GM12878 (cell line): ENCODE measurements around the gene FKBP8. TPM values are rescaled to one million over a fixed set of nuclear protein-coding genes. Genes with fewer than 3 reads are reported as not detected.

Experiments
- ATAC-seq: fragments of 200-7000 bp; cut with Tn5 transposase; 3 replicates; pipeline ENCODE4 v1.9.1; 2020; ENCODE audit warnings: mild to moderate bottlenecking, moderate library complexity
- BruUV-seq: library from RNA; stranded (reverse); fragments of 400-500 nt; replicated peaks from 2 replicates; lab custom pipeline; 2021; lab: Mats Ljungman, UMichigan
- CTCF ChIA-PET: fragments of 300-600 bp; sonication (Branson Sonifier 250); formaldehyde crosslinking; extraction: SDS; loops from one replicate; lab custom pipeline; 2021; ENCODE audit warnings: inconsistent platforms; lab: Yijun Ruan, JAX
- POLR2A ChIA-PET: fragments of 350-600 bp; formaldehyde crosslinking; extraction: SDS; loops from one replicate; lab custom pipeline; 2021; ENCODE audit warnings: inconsistent platforms; lab: Charles Lee
- RAD21 ChIA-PET: fragments of 300-600 bp; sonication (Branson Sonifier 250); formaldehyde crosslinking; loops from one replicate; lab custom pipeline; 2023; ENCODE audit warnings: antibody characterized with exemption; ENCODE audit not compliant: unreplicated experiment; lab: Charles Lee
- SMC1A ChIA-PET: fragments of 300-600 bp; sonication (Branson Sonifier 250); formaldehyde crosslinking; loops from one replicate; lab custom pipeline; 2023; ENCODE audit not compliant: unreplicated experiment, uncharacterized antibody; lab: Charles Lee
- DNase-seq: peaks from one replicate; pipeline ENCODE4 v3.0.0-alpha.2; 2011; ENCODE audit warnings: low read depth, low spot score
- FAIRE-seq: peaks from 3 replicates; lab custom pipeline; 2011; peaks lifted over from hg19 to GRCh38; lab: Jason Lieb, UNC
- H2AFZ ChIP-seq: 2 replicates; pipeline ENCODE4 v1.6.0; 2011; ENCODE audit warnings: low read depth, low read length, control low read depth; ENCODE audit not compliant: control insufficient read depth
- H3K27ac ChIP-seq: 2 replicates; pipeline ENCODE4 v1.5.1; 2011; ENCODE audit warnings: control low read depth; ENCODE audit not compliant: control insufficient read depth, insufficient read depth
- H3K27me3 ChIP-seq, 2 experiments: replicated peaks in 1 of 2; 2 replicates each; pipeline versions ENCODE4 v1.6.0 to v1.6.1; 2011; ENCODE audit warnings: low read length in 1 of 2; ENCODE audit not compliant: control insufficient read depth in 2 of 2, insufficient read depth in 2 of 2
- H3K36me3 ChIP-seq, 2 experiments: 2 replicates each; pipeline ENCODE4 v1.5.1; 2011; ENCODE audit warnings: low read length in 1 of 2; ENCODE audit not compliant: control insufficient read depth in 2 of 2, insufficient read depth in 2 of 2
- H3K4me1 ChIP-seq: 2 replicates; pipeline ENCODE4 v1.6.1; 2011; ENCODE audit warnings: mild to moderate bottlenecking, low read length, moderate library complexity, mixed read lengths; ENCODE audit not compliant: control insufficient read depth, insufficient read depth
- H3K4me2 ChIP-seq: 2 replicates; pipeline ENCODE4 v1.6.0; 2011; ENCODE audit warnings: control low read depth; ENCODE audit not compliant: control insufficient read depth, insufficient read depth
- H3K4me3 ChIP-seq: fragments of 200-600 bp; sonication (generic); 2 replicates; pipeline ENCODE4 v1.5.1; 2016
- H3K79me2 ChIP-seq: 2 replicates; pipeline ENCODE4 v1.6.0; 2011; ENCODE audit warnings: low read length; ENCODE audit not compliant: control insufficient read depth, insufficient read depth
- H3K9ac ChIP-seq: 2 replicates; pipeline ENCODE4 v1.8.0; 2011; ENCODE audit warnings: low read length, control low read depth, mixed read lengths; ENCODE audit not compliant: control insufficient read depth, insufficient read depth
- H3K9me3 ChIP-seq: replicated peaks from 3 replicates; pipeline ENCODE4 v1.5.1; 2011; ENCODE audit warnings: mild to moderate bottlenecking, low read length; ENCODE audit not compliant: control insufficient read depth, insufficient read depth
- H4K20me1 ChIP-seq: 2 replicates; pipeline ENCODE4 v1.6.0; 2011; ENCODE audit not compliant: control insufficient read depth, insufficient read depth
- ESRRA ChIP-seq: IDR thresholded peaks from 2 replicates; pipeline ENCODE4 v1.6.1; 2012; ENCODE audit warnings: mild to moderate bottlenecking, low read length, improper control_type of control experiment
- GATAD2B ChIP-seq: fragments of 450-650 bp; conservative IDR thresholded peaks from 2 replicates; pipeline ENCODE4 v1.6.1; 2017; ENCODE audit warnings: low read depth, mild to moderate bottlenecking, moderate library complexity
- KDM1A ChIP-seq: fragments of 200-600 bp; sonication (generic); IDR thresholded peaks from 2 replicates; pipeline ENCODE4 v1.6.1; 2016; ENCODE audit warnings: borderline replicate concordance
- WRNIP1 ChIP-seq: IDR thresholded peaks from 2 replicates; pipeline ENCODE4 v1.6.1; 2011; ENCODE audit warnings: low read depth, low read length, improper control_type of control experiment, borderline replicate concordance
- ZNF217 ChIP-seq: fragments of 450-650 bp; IDR thresholded peaks from 2 replicates; pipeline ENCODE4 v1.6.1; 2017; ENCODE audit warnings: antibody characterized with exemption, mild to moderate bottlenecking
- WGBS: methylation state at CpG from one replicate; pipeline ENCODE4 v1.1.6; 2016; ENCODE audit warnings: low lambda C conversion rate; ENCODE audit not compliant: insufficient replicate concordance, insufficient coverage; ENCODE audit errors: missing lambda C conversion rate; 5-methylcytosine and 5-hydroxymethylcytosine counted together
- in situ Hi-C: fragments of 300-500 bp; cut with MboI; formaldehyde crosslinking; loops from 9 replicates; pipeline ENCODE4 v1.14.3; 2018; ENCODE audit warnings: mixed read lengths
- intact Hi-C: fragments of 100-400 bp; cut with micrococcal nuclease; formaldehyde crosslinking; loops from one replicate; pipeline ENCODE4 v1.14.2; 2022; ENCODE audit not compliant: unreplicated experiment
- polyA plus RNA-seq, 11 experiments: library from polyadenylated mRNA; depleted of rRNA in 4 of 11; unstranded in 6 of 11; stranded (reverse) in 5 of 11; fragments of >200 nt; fragmentation: Nextera tagmentation in 4 of 11; fragmentation: Illumina TruSeq in 1 of 11; extraction: Ambion mirVana in 4 of 11; extraction: Trizol in 1 of 11; gene quantifications; 1 replicate in 1 of 11; 2 replicates in 10 of 11; pipeline versions ENCODE4 v1.2.1 to v1.2.3, GENCODE V29; 2011 to 2016; ENCODE audit warnings: inconsistent platforms in 2 of 11, missing spikeins in 2 of 11, low read depth in 1 of 11
- total RNA-seq, 4 experiments: library from RNA; depleted of rRNA in 3 of 4; stranded (reverse); fragments of >200 nt in 3 of 4; fragmentation: Illumina TruSeq in 1 of 4; extraction: Trizol in 1 of 4; gene quantifications; 2 replicates each; pipeline versions ENCODE4 v1.2.1 to v1.2.3, GENCODE V29; 2013 to 2021

Gene FKBP8
- total and polyA plus RNA-seq, 10 of the 15 experiments (the other 5 are each of a cell fraction or from before 2014, with no cell fraction given), result 0.13 to 205 (median 95.4) TPM

- peaks cover 4% of the 10 kb centered on the region for H3K4me1 ChIP-seq
- H3K79me2 ChIP-seq, result peaks cover 30% of the 10 kb centered on the region
- H3K4me3 ChIP-seq, result no peak overlapping the region
- ChIA-PET CTCF (interaction anchor here (2.0 to 6.5 kb wide), 2 partner anchors 20 to 63 kb away, joined by 8 to 64 read pairs; partner anchors contain the start of genes FKBP8 and REX1BD), SMC1A (interaction anchor here (1.7 to 1.8 kb wide), 2 partner anchors 19 to 20 kb away, joined by 5 read pairs; no protein-coding TSS in a partner anchor), RAD21 (interaction anchor here (0.9 to 5.1 kb wide), 2 partner anchors 48 to 152 kb away, joined by 5 to 26 read pairs; partner anchors contain the start of gene UBA52), POLR2A (interaction anchor here (0.5 to 2.3 kb wide), 4 partner anchors 10 to 20 kb away, joined by 3 to 6 read pairs (median 4); partner anchors contain the start of gene FKBP8)
- intact Hi-C loops (loop anchor here (2.0 kb wide), 1 partner anchor 65 kb away; the partner anchor contains the start of gene REX1BD), in situ Hi-C loops (no loop called here)
- no peaks in the 10 kb centered on the region for H3K9me3 ChIP-seq
- H2AFZ ChIP-seq, result no peak overlapping the region
- WGBS, result 81% methylated on average over 9 of the region's 9 CpGs
- ATAC-seq (no peak), DNase-seq (no peak), FAIRE-seq (no peak)
- BruUV-seq, result no TSS peak
- no peak overlapping the region for H3K27ac ChIP-seq
- H3K27me3 ChIP-seq, result no peaks in the 10 kb centered on the region
- no peak overlapping the region for H3K4me2 ChIP-seq
- H4K20me1 ChIP-seq, result no peaks in the 10 kb centered on the region
- no peaks in the 10 kb centered on the region for H3K36me3 ChIP-seq
- H3K9ac ChIP-seq, result no peak overlapping the region
- TF ChIP-seq KDM1A, result no peak
- TF ChIP-seq WRNIP1, result no peak
- no peak for TF ChIP-seq ESRRA
- no peak for TF ChIP-seq ZNF217
- TF ChIP-seq GATAD2B, result no peak
These were observed 19.5 kb downstream of the FKBP8 start for GRCh38 chr19:18523841-18524240.
